COLO668 (cell line): ENCODE results near the gene POLDIP2.

ENCODE experiments used
- DNase-seq: peaks from one replicate; lab custom pipeline; 2025; ENCODE audit not compliant: unreplicated experiment; lab: John Stamatoyannopoulos, UW

The POLDIP2 gene

GRCh38 chr17:28318759-28319597 is 38.3 kb downstream of the POLDIP2 start, which contains the start of gene TMEM97:
TMEM97 (plus strand) TSS chr17:28319200; CDS start chr17:28319240, 40 bp downstream.
- peak; percentile 96 for DNase-seq

- DNase-seq: peak; percentile 39
Observed at GRCh38 chr17:28317966-28318758, 39.2 kb downstream of the POLDIP2 start.

- no peak for DNase-seq
Observed at GRCh38 chr17:28317099-28317965, 40.0 kb downstream of the POLDIP2 start.

DNA sequence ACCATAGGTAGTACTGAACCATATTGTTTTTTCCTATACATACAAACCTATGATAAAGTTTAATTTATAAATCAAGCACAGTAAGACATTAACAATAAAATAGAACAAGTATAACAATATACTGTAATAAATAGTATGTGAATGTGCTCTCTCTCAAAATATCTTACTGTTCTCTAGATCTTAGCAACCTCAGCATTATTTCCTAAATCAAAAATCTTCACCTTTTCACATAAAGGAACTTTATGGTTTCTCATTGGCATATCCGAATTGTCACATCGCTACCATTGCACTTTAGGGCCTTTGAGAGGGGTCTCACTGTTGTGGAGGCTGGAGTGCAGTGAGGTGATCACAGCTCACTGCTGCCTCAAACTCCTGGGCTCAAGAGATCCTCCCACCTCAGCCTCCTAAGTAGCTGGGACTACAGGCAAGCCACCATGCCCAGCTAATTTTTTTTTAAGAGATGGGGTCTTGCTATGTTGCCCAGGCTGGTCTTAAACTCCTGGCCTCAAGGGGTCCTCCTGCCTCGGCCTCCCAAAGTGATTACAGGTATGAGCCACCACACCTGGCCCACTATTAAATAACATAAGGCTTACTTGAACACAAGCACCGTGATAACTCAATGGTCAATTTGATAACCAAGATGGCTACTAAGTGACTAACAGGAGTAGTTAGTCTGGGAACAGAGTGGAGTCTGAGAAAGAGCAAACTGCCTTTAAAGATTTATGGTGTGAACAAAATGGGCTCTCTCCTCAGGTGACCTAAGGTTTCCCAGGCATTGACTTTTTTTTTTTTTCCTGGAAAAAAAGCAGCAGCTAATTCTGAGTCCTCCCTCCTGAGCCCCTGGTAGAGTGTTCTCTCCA is 41.3 kb downstream of the POLDIP2 start:
- DNase-seq: no peak

- no peak for DNase-seq
Observed at GRCh38 chr17:28313841-28314240, 43.5 kb downstream of the POLDIP2 start.

DNA sequence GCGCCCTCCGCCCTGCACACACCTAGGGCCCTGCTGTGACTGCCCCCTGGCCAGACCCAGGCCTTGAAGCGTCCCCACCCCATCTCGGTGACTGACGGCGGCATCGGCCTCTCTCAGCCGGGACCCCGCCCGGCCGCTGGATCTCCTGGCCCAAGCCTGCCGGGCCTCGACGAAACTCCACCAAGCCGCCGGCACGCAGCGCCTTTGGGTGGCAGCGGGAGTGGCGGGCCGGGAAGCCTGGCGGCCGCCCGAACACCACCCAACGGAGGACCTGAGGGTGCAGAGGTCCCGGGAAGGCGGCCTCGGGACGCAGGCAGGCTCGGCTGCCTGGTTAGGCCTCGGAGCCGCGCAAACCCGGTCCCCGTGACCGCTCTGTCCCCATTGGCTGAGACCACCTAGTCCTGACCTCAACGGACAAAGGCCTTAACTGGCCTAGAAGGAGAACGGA is 50.3 kb downstream of the POLDIP2 start:
- DNase-seq: no peak

DNA sequence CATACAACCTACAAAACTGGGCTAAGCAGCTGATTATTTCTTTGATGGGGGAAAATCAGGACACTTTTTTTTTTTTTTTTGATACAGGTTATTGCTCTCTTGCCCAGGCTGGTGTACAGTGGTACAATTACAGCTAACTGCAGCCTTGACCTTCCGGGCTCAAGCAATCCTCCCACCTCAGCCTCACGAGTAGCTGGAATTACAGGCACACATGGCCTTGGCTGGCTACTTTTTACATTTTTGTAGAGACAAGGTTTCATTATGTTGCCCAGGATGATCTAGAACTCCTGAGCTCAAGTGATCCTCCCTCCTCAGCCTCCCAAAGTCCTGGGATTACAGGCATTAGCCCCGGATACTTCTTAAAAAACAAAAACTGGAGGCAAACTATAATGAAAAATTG is 58.9 kb downstream of the POLDIP2 start:
- no peak for DNase-seq
